Bone marrow (tissue), 2 donors: ENCODE measurements around the gene PSG7.
"Not testable (repeated sequence)": the region's sequence is repeated elsewhere in the genome, so short reads cannot be mapped to it uniquely, and the experiment has no call there.

Source experiments
- DNase-seq, 2 donors: peaks; one replicate each; lab custom pipeline; 2025; lab: John Stamatoyannopoulos, UW

Gene PSG7

DNA sequence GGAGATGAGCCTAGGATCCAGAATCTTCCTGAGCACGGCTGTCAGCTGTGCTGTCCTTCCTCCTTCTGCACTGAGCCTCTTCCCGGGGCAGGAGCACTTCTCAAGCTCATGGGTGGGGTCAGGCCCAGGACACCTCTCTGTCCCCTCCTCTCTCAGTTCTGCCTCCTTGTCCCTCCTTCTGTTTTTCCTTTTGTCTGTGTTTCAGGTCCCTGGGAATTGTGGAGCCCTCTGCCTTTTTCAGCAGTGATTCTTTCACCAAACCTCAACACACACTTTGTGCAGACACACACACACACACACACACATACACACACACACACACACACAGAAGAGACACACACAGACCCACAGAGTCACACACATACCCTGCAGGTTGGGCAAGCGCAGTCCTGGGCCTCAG lies at the start of gene PSG7:
TSS of gene PSG7 (minus strand) at position 101 of the 400 bp plus-strand sequence. CDS start 131 bp downstream, outside the sequence.
- DNase-seq, result not testable (repeated sequence)

DNA sequence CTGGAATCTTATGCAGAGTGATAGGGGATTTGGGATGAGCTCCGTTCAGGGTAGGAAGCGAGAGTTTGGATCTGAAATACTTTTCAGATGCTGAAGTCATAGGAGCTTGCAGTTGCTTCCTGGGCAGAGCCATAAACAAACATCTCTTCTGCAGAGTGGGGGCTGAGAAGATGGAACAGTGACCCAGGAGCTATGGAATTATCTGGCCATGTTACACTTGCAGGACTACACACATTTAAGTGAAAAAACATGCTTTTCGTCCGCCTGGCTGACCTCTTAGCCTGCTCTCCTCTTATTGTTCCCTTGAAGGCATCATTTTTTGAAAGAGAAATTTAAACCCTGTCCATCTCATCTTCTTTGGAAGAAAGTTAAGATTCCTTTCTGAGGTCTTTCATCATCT lies 48.6 kb upstream of the PSG7 start:
- DNase-seq, result no peak

DNA sequence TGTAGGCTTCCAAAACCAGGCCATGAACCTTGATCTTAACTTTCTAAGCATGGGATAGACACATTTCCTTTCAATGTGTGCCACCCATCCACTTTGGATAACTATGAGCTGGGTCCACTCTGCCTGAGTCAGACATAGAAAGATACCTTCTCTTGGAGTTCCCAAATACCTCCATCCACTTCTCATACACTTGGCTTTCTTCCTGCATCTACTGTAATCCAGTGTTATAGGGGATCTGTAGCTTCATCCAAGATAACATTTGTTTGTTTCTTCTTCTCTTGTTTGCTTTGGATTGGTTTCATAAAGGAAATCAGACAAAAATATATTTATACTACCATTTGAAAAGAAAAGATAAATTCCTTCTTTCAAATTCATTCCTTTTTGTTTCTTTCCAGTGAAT lies 45.1 kb upstream of the PSG7 start:
- not testable (repeated sequence) for DNase-seq

GRCh38 chr19:42971451-42971850 lies 34.4 kb upstream of the PSG7 start:
- not testable (repeated sequence) for DNase-seq

GRCh38 chr19:42965176-42965575 lies 28.2 kb upstream of the PSG7 start:
- DNase-seq, result no peak

DNA sequence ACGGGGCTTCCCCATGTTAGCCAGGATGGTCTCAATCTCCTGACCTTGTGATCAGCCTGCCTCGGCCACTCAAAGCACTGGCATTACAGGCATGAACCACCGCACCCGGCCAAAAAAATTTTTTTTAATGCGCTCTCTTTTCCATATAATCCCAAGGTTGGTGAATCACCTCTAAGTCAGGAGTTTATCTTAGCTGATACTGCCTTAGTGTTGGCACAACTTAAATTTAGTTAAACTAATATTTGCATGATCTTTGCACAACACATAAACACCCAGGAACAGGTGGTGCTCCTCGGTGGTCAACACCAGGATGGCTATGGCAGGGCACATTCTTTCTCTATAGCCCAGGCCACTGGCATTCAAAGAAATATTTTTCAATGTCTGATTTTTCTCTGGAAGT lies 24.1 kb upstream of the PSG7 start:
- DNase-seq, result no peak

- DNase-seq, result not testable (repeated sequence)
Observed at GRCh38 chr19:42952126-42952525, 15.1 kb upstream of the PSG7 start.

DNA sequence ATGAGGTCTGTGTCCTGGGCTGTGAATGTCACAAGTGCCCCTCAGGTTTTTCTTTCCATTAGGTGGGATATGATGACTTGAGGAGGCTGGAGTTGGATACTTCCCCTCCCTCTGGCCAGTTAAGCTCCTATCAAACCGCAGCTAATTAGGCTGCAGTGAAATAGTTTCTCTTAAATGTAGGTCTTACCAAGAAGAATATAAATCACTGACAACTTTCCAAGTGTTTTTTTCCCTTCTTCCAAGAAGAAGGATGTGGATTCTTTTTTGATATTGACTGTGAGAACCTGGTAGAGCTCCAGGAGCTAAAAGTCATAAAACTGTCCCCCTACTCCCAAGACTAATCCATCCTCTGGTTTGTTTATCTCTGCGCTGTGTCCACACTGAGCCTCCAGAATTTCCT lies 14.5 kb upstream of the PSG7 start:
- DNase-seq, result not testable (repeated sequence)

- no peak for DNase-seq
Observed at GRCh38 chr19:42942187-42942789, 5.3 kb upstream of the PSG7 start.

GRCh38 chr19:42934726-42935125 lies 2.3 kb downstream of the PSG7 start:
- not testable (repeated sequence) for DNase-seq

- not testable (repeated sequence) for DNase-seq
Observed at GRCh38 chr19:42934183-42934582, 2.8 kb downstream of the PSG7 start.

DNA sequence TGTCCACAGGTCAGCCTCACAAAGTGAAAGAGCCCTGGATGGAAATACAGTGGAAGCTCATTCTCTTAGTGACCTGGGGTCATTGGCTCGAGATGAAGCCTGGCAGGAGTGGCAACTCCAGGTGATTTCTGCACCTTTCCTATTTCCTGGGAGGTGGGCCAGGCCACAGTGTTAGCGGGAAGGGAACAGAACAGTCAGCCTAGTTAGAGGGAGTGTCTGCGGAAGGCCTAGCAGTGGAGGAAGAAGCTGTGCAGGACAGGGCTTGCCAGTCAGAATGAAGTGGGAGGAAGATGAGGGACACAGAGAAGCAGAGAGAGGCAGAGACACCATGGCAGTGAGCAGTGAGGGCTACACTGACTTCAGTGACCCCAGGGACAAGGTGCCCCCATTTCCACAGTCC lies 3.6 kb downstream of the PSG7 start:
- DNase-seq, result not testable (repeated sequence)

- DNase-seq, result not testable (repeated sequence)
Observed at GRCh38 chr19:42932485-42933101, 4.4 kb downstream of the PSG7 start.

DNA sequence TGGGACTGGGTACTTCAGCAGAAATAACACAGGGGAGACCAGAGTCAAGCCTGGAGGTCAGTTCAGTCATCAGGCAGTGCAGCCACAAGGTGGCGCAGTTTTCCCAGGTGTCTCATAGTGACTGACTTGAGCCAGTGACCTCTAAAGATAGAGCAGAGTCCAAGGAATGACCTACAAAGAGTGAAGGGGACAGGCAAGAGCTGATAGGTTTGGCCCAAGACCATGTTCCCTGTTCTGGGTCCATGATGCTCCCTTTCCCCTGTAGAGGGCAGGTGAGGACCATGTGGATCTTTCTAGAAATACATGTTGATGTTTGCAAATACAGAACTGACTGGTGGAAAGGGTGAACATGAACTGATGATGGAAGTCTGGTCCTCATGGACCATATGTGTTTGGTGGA lies 6.8 kb downstream of the PSG7 start:
- DNase-seq, result not testable (repeated sequence)

DNA sequence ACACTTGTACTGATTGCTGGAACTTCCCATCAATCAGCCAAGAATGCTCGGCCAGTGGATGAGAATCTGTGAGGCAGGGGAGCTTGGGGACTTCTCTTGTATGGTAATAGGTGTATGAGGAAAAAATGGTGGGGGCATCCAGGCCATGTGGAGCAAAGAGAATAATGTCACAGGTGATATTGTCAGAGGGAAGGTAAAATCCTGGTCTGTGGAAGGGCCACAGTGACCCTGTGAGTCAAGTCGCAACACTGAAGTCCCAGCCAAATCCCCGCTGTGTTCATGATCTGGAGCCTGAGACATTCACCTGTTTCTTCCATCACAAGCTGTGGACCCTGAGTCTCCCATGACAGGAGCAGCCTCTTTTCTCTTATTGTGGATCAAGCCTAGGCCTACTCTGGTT lies 8.1 kb downstream of the PSG7 start:
- no peak for DNase-seq

DNA sequence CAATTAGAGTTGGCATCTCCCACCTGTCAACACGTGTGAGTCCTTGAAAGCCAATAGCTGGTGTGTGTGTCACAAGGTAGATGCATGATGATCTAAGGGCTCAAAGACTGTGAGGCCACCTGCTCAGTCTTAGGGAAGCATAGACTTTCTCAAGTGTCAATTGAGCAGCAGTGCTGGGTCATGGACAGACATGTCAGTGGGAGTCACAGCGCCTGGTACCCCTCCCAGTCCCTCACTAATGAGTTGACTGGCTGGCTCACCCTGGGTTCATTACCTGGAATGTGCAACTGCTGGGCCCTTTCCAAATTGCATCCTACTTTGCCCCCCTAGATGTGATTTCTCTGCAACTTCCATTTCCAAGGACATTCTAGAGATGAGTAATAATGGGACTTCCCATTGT lies 10.2 kb downstream of the PSG7 start:
- no peak for DNase-seq

DNA sequence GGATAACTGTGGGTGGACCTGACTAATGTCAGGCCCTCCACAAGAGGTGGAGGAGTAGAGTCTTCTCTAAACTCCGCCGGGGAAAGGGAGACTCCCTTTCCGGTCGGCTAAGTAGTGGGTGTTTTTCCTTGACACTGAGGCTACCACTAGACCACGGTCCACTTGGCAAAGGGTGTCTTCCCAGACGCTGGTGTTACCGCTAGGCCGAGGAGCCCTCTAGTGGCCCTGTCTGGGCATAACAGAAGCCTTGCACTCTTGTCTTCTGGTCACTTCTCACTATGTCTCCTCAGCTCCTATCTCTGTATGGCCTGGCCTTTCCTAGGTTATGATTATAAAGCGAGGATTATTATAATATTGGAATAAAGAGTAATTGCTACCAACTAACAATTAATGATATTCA lies 13.9 kb downstream of the PSG7 start:
- not testable (repeated sequence) for DNase-seq

- DNase-seq, result not testable (repeated sequence)
Observed at GRCh38 chr19:42920971-42921370, 16.0 kb downstream of the PSG7 start.

- DNase-seq, result no peak
Observed at GRCh38 chr19:42919757-42920079, 17.3 kb downstream of the PSG7 start.

DNA sequence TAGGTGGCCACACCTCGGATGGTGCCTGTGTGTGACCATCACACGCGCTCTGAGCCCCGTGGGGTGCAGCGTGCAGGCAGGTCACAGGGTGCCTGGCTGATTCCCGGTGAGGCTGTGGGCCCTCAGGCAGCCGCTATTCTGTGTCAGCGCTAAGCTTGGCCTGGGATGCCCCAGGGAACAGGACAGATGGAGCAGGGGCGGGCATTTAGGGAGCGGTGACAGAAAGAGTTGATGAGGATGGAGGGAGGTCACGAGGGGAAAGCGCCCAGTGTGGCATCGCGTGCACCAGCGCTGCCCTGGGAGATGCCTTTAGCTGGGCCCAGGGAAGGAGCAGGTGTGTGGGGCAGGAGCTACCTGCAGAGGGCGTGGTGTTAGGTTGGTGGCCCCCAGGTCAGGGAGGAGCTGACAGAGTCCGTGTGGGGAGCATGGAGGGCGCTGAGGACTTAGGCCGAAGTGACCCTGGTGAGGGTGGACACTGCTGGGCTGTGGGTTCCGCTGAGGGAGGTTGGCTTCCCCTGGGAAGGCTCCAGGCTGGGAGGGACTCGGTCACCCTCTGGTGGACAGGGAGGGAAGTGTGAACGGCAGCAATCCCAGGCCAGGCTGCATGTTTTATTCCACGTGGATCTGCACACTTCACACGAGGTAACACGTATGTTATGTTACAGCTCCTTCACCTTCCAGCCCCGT lies 17.8 kb downstream of the PSG7 start:
- not testable (repeated sequence) for DNase-seq

DNA sequence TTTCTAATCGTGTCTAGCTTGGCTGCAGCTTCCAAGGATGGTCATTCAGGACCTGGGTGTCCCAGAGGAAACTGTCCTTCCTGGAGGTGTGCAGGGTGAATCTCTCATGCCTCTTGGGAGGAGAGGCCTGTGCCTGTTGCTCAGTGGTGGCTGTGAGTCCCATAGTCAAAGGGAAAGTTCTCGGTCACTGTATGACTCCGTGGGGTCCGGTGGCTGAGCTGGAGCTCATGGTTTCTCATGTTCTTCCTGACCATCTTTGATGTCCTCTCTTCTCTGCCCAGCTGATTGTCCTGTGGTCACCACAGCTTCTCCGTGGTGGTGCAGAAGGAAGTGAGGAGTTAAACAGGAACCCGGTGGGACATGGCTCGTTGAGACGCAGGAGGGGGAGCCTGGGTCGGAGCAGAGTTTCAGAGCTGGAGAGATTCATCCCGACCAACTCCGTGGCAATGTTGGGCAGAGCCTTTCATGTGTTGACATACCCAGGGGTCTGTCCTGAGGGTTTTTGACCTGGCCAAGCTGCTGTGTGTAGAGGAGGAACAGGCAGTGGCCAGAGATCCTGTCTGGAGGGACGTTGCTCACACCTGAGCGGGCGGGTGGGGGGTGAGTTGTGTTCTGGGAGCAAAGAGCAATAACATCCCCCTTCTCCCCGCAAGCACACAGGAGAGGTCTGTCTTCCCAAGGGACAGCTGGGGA lies 18.5 kb downstream of the PSG7 start:
- DNase-seq, result not testable (repeated sequence)

DNA sequence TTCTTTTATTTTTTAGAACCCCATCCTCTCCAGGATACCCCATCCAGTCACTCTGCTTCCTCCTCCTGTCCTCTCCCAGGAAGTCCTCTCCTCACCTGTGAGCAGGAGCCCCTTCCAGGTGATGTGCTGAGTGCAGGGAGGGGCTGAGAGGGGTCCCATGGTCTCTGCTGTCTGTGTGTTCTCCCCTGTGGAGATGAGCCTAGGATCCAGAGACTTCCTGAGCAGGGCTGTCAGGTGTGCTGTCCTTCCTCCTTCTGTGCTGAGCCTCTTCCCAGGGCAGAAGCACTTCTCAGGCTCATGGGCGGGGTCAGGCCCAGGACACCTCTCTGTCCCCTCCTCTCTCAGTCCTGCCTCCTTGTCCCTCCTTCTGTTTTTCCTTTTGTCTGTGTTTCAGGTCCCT lies 19.4 kb downstream of the PSG7 start, which contains the start of gene PSG6:
TSS of gene PSG6 (minus strand) at position 261 of the 400 bp plus-strand sequence. CDS start at position 159, 102 bp downstream.
- not testable (repeated sequence) for DNase-seq

DNA sequence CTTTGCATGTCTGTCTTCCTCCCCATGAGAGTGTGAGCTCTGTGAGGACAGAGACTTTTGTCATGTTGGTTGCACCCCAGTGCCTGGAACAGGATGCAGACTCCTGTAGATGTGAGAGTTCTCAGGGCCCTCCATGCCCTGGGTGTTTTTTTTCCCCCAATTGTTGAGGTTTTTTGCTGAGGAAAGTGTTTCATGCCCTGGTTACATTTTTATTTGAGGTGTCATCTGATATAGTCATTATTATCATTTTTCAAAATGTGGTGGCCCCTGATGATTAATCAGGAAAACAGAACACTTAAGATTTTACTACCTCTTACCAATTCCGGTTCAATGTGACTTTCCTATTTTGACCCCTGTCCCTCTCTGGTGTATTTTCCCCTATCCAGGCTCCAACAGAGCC lies 20.1 kb downstream of the PSG7 start:
- DNase-seq, result not testable (repeated sequence)
